Ishikawa (cell line): ENCODE data around the gene ZMYND11.

Experiments
- EP300 ChIP-seq: IDR thresholded peaks from 2 replicates; pipeline ENCODE4 v1.6.1; 2012; ENCODE audit warnings: borderline replicate concordance
- FOXM1 ChIP-seq: IDR thresholded peaks from 2 replicates; pipeline ENCODE4 v1.6.1; 2012; ENCODE audit warnings: low read depth, borderline replicate concordance
- RAD21 ChIP-seq: IDR thresholded peaks from 2 replicates; pipeline ENCODE4 v1.6.1; 2012; ENCODE audit warnings: low read depth
- TAF1 ChIP-seq: IDR thresholded peaks from 2 replicates; pipeline ENCODE4 v1.6.1; 2012; ENCODE audit warnings: low read depth, mild to moderate bottlenecking
- TEAD4 ChIP-seq: IDR thresholded peaks from 2 replicates; pipeline ENCODE4 v1.6.1; 2012
- YY1 ChIP-seq: IDR thresholded peaks from 2 replicates; pipeline ENCODE4 v1.6.1; 2012; ENCODE audit warnings: low read depth
- ZBTB7A ChIP-seq: IDR thresholded peaks from 2 replicates; pipeline ENCODE4 v1.6.1; 2012; ENCODE audit warnings: low read depth
- TF ChIP-seq, protein P1 (sequence below): IDR thresholded peaks from 2 replicates; pipeline ENCODE4 v1.6.1; 2012
- TF ChIP-seq, protein P2 (sequence below): IDR thresholded peaks from 2 replicates; pipeline ENCODE4 v1.6.1; 2012; ENCODE audit warnings: low read depth, mild to moderate bottlenecking
- TF ChIP-seq, protein P3 (sequence below): IDR thresholded peaks from 2 replicates; pipeline ENCODE4 v1.6.1; 2012

DNA sequence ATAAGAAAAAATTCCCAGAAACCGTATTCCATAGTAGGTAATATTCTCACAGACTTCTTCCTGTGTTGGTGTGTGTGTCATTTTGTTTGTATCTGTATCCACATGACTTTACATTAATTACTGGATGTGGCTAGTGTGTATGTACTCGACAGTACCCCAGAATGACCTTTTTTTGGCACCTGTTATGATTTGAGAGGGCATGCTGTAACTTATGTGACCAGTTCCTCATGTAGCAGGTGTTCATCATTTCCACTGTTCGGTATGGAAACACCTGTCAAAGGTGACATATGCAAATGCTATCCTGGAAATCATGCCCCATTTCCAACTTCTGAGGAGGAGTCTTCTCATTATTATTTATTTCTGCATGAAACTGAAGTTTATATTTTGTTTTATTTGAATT is 89.3 kb downstream of the ZMYND11 start:
- TF ChIP-seq RAD21 (no peak), TAF1 (no peak), FOXM1 (no peak), EP300 (no peak), YY1 (no peak), TEAD4 (no peak), ZBTB7A (no peak)
- TF ChIP-seq, protein P1, sequence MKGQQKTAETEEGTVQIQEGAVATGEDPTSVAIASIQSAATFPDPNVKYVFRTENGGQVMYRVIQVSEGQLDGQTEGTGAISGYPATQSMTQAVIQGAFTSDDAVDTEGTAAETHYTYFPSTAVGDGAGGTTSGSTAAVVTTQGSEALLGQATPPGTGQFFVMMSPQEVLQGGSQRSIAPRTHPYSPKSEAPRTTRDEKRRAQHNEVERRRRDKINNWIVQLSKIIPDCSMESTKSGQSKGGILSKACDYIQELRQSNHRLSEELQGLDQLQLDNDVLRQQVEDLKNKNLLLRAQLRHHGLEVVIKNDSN: no peak
- TF ChIP-seq, protein P2, sequence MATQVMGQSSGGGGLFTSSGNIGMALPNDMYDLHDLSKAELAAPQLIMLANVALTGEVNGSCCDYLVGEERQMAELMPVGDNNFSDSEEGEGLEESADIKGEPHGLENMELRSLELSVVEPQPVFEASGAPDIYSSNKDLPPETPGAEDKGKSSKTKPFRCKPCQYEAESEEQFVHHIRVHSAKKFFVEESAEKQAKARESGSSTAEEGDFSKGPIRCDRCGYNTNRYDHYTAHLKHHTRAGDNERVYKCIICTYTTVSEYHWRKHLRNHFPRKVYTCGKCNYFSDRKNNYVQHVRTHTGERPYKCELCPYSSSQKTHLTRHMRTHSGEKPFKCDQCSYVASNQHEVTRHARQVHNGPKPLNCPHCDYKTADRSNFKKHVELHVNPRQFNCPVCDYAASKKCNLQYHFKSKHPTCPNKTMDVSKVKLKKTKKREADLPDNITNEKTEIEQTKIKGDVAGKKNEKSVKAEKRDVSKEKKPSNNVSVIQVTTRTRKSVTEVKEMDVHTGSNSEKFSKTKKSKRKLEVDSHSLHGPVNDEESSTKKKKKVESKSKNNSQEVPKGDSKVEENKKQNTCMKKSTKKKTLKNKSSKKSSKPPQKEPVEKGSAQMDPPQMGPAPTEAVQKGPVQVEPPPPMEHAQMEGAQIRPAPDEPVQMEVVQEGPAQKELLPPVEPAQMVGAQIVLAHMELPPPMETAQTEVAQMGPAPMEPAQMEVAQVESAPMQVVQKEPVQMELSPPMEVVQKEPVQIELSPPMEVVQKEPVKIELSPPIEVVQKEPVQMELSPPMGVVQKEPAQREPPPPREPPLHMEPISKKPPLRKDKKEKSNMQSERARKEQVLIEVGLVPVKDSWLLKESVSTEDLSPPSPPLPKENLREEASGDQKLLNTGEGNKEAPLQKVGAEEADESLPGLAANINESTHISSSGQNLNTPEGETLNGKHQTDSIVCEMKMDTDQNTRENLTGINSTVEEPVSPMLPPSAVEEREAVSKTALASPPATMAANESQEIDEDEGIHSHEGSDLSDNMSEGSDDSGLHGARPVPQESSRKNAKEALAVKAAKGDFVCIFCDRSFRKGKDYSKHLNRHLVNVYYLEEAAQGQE: no peak
- TF ChIP-seq, protein P3, sequence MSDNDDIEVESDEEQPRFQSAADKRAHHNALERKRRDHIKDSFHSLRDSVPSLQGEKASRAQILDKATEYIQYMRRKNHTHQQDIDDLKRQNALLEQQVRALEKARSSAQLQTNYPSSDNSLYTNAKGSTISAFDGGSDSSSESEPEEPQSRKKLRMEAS: no peak
